GM19452 (cell line): Measurements from ENCODE around the gene PLK3.
"Not testable (repeated sequence)": the region's sequence is repeated elsewhere in the genome, so short reads cannot be mapped to it uniquely, and the experiment has no call there.

Experiments
- ATAC-seq: cut with Tn5 transposase; IDR thresholded peaks from one replicate; pipeline ENCODE4 v1.9.1; 2021; ENCODE audit not compliant: unreplicated experiment

The PLK3 gene

DNA sequence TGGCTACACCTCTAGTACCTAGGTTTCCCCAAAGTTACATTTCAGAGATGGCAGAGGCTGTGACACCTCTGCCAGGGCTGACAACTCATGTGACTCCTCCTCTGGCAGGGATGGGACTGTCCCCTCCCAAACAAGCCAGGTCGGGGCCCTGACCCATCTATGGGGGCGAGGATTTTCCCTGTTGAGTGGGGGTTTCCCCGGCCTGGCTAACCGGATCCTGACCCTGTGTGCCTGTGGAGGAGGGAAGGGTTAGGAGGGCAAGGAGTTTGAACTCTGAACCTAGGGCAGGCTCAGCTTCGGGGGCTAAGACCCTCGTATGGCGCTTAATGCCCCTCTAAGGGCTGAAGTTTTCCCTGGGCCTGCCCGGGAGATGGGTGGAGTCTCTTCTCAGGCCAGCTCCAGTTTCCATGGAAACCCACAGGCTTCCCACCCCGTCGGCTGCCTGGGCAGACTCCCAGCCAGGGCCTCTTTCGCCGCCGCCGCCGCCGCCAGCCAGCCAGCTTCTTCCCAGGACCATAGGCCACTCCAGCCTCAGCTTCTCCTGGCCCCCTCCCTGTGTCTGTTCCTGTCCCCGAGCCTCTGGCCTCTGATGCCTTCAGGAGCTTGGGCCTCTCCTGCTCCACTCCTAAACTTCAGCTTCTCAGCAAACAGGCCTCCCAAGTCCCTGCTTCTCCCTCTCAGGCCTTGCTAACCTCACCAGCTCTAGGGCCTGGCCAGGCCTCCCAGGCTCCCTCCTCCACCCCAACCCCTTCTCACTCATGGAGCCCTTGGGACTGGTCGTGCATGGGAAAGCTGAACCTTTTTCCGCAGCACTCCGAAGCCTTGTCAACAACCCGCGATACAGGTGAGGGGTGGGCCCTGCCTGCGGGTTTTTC lies 8.1 kb downstream of the PLK3 start, which contains the start of gene BTBD19:
Gene BTBD19 (plus strand): TSS at position 461 of the 875 bp plus-strand sequence. CDS start 298 bp downstream, at position 759.
- peak; percentile 33 for ATAC-seq

DNA sequence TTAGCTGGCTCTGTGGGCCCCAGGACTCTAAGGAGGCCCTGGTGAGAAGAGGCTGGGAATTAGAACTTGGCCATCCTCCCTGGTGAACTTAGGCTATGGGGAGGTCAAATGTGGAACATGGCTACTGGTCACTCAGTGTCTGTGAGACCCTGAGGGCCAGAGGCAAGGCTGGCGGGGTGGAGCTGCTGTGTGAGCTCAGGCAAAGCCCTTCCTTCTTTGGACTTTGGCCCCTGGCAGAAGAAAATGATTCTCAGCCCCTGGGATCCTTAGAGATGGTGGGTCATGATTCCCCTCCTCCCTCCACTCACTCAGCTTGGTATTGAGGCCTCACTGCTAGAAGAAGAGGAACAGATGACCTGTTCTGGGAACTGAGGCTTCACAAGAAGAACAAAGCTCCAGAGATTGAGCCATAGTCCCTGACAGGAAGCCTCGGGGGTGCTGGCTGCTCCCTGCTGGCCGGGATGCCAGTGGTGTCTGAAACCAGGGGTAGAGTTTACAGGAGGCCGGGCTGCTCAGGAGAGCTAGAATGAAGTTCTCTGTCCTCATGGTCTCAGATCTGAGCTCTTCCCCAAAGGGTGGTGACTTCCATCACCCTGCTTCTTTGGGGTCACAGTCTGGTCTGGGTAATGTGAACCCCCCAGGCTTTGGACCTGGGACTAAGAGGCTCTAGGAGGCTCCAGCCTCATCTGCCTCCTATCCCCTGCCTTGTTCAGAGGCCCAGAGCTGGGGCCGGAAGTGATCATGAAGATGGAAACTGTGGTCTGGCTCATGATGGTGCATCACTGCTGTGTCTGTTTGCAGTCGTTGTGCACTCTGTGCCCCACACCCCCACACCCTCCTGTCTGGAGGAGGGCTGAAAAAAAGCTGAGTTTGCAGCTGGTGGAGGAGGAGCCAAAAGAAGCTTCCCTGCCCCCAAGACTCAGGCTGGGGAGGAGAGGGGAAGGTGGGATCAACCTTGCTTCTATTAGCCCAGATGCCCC lies 9.1 kb downstream of the PLK3 start:
- peak; percentile 45 for ATAC-seq

- no peak for ATAC-seq
Measured at GRCh38 chr1:44810101-44810761, 10.1 kb downstream of the PLK3 start.

GRCh38 chr1:44810762-44811105 lies 10.6 kb downstream of the PLK3 start:
- ATAC-seq, result not testable (repeated sequence)

DNA sequence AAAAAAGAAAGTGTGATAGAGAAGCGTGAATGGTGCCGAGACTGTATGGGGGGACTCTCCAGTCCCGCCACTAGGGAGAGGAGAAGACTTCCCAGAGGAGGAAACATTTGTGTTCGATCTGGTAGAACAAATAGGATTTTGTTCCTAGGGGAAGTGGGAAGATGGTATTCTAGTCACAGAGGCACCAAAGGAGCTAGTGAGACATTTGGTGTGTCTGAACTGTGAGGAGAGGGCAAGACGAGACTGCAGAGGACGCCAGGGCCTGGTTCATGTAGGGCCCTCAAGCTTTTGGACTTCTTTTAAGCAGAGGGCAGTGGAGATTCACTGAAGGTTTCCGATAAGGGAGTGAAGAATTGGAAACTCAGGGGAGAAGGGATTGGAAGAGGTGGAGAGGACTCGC lies 11.1 kb downstream of the PLK3 start:
- no peak for ATAC-seq

- ATAC-seq, result no peak
Measured at GRCh38 chr1:44812822-44813543, 12.8 kb downstream of the PLK3 start.

DNA sequence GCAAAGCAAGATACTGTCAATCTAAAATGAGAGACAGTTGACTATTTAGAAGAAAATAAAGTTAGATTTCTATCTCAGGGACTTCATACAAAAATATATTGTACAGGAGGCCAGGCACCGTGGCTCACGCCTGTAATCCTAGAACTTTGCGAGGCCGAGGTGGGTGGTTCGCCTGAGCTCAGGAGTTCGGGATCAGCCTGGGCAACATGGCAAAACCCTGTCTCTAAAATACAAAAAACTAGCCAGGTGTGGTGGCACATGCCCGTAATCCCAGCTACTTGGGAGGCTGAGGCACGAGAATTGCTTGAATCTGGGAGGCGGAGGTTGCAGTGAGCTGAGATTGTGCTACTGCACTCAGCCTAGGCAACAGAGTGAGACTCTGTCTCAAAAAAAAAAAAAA lies 15.7 kb downstream of the PLK3 start:
- ATAC-seq, result not testable (repeated sequence)

DNA sequence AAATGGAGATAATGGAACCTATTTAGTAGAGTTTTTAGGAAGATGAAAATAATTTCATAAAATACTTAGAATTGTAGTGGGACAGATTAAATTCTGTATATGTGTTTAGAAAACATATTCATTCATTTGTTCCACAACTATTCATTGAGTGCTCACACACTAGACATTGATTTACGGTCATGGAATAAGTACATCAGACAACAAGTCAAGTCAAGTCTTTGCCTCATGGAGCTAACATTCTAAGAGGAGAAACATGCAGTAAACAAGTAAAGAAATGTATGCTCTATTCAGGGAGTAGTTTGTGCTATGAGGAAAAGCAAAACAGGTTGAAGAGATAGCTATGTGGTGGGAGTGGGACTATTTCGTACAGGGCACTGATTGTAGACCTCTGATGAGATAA lies 17.1 kb downstream of the PLK3 start:
- no peak for ATAC-seq

DNA sequence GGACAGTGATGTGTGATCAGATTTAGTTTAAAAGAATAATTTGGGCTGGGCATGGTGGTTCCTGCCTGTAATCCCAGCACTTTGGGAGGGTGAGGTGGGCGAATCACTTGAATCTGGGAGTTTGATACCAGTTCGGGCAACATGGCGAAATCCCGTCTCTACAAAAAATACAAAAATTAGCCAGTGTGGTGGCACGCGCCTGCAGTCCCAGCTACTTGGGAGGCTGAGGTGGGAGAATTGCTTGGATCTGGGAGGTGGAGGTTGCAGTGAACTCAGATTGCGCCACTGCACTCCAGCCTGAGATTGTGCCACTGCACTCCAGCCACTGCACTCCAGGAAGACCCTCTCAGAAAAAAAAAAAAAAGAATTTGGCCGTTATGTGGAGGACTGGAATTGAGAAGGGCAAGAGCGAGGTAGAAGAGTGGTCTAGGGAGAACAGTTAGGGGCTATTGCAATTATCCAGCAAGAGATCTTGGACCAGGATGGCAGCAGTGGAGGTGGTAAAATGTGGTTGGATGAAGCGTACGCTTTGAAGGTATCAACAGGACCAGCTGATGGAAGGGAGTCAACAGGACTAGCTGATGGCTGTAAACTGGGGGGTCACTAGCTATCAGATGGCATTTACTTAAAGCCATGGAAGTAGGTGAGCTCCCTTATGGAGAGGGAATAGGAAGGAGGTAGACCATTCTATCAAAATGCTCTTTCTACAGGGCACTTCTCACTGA lies 17.8 kb downstream of the PLK3 start:
- no peak for ATAC-seq

DNA sequence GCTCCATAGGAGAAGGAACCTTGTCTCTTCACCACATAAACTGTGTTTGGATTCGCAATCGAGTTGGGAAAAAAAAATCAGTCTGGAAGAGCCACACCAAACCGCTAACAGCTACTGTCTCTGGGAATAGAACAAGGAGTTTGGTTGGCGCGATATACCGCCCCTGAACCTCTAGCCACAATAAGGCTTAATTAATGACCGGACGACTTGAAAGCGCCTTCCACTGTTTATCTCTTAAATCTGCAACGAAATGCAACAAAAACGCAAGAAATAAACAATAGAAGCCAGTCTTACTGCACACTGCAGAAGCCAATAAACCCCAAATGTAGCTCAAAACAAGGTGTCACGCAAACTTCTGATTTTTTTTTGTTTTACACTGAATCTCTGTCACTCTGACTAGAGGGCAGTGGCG lies 19.0 kb downstream of the PLK3 start:
- no peak for ATAC-seq

GRCh38 chr1:44819608-44820327 lies 19.6 kb downstream of the PLK3 start:
- ATAC-seq, result peak; percentile 80

GRCh38 chr1:44820328-44821239 lies 20.4 kb downstream of the PLK3 start:
- ATAC-seq, result no peak

DNA sequence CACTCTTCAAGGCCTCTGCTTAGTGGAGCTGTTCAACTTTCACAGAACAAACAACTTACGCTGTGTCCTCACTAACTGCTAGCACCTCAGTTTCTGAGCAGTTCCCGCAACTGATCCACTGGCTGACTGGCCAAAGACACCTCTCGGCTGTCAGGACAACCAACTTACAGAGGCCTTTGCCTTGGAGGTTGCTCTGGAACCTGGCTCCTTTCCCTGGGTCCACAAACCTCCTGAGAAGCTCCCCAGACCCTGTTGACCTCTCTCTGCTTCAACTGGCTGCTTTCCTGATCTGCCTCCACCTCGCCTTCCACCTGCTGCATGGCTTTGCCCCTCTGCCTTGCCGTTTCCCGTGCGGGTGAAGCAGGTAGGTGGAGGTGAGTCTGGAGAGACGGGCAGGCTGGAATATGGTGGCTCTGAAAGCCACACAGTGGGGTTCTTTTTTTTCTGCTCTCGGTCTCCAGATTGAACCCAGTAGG lies 21.1 kb downstream of the PLK3 start:
- ATAC-seq, result no peak

DNA sequence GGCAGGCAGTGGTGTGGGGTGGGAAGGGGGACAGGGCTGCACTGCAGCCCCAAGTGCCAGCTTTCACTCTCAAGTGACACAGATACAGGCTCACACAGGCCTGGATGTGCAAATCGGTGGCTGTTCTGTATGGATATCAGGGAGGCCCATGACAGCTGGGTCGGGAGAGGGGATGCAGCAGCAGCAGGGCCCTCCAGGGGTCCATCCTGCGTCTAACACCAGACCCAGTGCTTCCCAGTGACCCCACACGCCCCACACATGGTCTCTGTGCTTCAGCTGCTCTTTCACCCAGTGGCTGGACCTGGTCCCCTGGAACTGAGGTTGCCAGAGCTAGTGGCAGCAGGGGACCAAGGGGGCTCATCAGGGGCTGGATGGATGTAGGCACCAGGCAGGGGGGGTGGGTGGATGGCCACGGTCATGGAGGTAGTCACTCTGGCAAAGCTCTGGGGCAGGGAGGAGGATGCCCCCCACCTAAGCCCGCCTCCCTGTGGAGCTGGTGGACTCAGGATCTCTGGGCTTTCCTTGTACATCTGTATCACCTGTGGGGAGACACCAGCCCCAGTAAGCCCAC lies 22.0 kb downstream of the PLK3 start:
- ATAC-seq, result no peak

DNA sequence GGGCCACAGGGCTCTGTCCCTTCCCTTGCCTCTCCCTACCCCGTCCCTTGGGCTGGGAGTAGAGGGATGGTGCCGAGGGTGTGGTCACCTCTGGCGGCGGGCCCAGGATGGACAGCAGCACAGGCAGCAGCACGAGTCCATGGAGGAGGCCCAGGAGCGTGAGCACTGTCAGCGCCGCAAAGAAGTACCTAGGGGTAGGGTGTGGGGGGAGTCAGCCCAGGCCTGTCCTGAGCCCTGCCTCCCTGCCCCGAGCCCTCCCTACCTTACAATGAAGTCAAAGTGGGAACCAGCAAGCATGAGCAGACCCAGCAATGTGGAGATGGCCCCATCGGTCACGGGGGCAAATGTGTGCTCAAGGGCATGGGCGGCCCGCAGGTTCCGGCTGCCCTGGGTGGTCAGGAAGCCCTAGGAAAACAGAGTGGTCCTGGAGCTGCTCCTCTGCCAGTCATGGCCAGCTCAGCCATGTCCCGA lies 22.8 kb downstream of the PLK3 start:
- ATAC-seq, result no peak

DNA sequence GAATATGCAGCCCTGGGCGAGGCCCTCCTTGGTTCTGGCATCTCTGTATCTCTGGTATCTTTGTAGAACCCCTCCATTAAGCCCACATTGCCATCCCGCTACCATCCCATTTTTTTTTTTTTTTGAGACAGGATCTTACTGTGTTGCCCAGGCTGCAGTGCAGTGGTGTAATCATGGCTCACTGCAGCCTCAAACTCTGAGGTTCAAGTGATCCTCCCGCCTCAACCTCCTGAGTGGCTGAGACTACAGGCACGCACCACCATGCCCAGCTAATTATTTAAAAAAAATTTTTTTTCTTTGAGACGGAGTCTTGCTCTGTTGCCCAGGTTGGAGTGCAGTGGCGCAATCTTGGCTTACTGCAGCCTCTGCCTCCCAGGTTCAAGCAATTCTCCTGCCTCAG lies 24.2 kb downstream of the PLK3 start:
- ATAC-seq, result not testable (repeated sequence)

GRCh38 chr1:44826375-44827196 lies 26.4 kb downstream of the PLK3 start:
- ATAC-seq, result no peak
